GM12801 (cell line): ENCODE results near the gene LRRC8D.

Experiments
- CTCF ChIP-seq: IDR thresholded peaks from one replicate; pipeline ENCODE4 v1.5.1; 2011; ENCODE audit warnings: control low read depth; ENCODE audit not compliant: insufficient read length; ENCODE audit errors: extremely low read depth

LRRC8D gene

GRCh38 chr1:89871768-89872473 is 51.1 kb downstream of the LRRC8D start:
- no peak for TF ChIP-seq CTCF

- no peak for TF ChIP-seq CTCF
These were observed 51.7 kb downstream of the LRRC8D start for GRCh38 chr1:89872567-89872966.

- TF ChIP-seq CTCF = no peak
These were observed 52.5 kb downstream of the LRRC8D start for GRCh38 chr1:89873288-89873687.

- no peak for TF ChIP-seq CTCF
These were observed 52.9 kb downstream of the LRRC8D start for GRCh38 chr1:89873770-89874169.

GRCh38 chr1:89876463-89876862 is 55.6 kb downstream of the LRRC8D start:
- TF ChIP-seq CTCF = no peak

GRCh38 chr1:89877756-89878155 is 56.9 kb downstream of the LRRC8D start:
- TF ChIP-seq CTCF = no peak

GRCh38 chr1:89878256-89878655 is 57.4 kb downstream of the LRRC8D start:
- no peak for TF ChIP-seq CTCF
